ENCODE data around the gene AMOT. TPM values are rescaled to one million over a fixed set of nuclear protein-coding genes. Genes with fewer than 3 reads are reported as not detected.
A peak's percentile ranks its signal among the peaks of the same experiment; 100 is the strongest.

Gene AMOT
- total RNA-seq, 4 donors from 2014 or later, result 3.4 to 19.4 (median 7.4) TPM

GRCh38 chrX:112839856-112840255 lies 775 bp downstream of the AMOT start:
- no peaks in the 10 kb centered on the region for H3K36me3 ChIP-seq
- H3K4me3 ChIP-seq, result peak overlapping the region in 3 of 4 donors; percentile 51 to 76 (median 65)
- in situ Hi-C loops (cut with MboI; ENCODE audit: low pct_ligation_motif_present in 1 of 4, low pct_unique_long_range_greater_than_20kb in 1 of 4, low sequenced_read_pairs in 3 of 4), result no loop called here
- peaks cover 0 to 9% (median 1%) of the 10 kb centered on the region in 4 donors for H3K4me1 ChIP-seq
- no peak for TF ChIP-seq POLR2AphosphoS5 (IDR thresholded peaks at IDR 0.05)
- TF ChIP-seq EP300 (IDR thresholded peaks at IDR 0.05; ENCODE audit: low read depth), result no peak
- TF ChIP-seq POLR2A (IDR thresholded peaks at IDR 0.05), result no peak
- TF ChIP-seq CTCF (IDR thresholded peaks at IDR 0.05), result no peak
- intact Hi-C loops (cut with DNase I; ENCODE audit: low total_unique reads), result no loop called here
- DNase-seq, result no peak
- 43% methylated on average over 5 of the region's 5 CpGs; no CpG with 5 or more reads in 1 of the 2 donors for WGBS, 2 donors (ENCODE audit: low coverage in 1 of 2)
- H3K9me3 ChIP-seq, result no peaks in the 10 kb centered on the region
- H3K27ac ChIP-seq, result peak overlapping the region; percentile 88 to 93 (median 90)
- no peaks in the 10 kb centered on the region for H3K27me3 ChIP-seq

- intact Hi-C loops (cut with DNase I; ENCODE audit: low total_unique reads), result no loop called here
- H3K27me3 ChIP-seq, result no peaks in the 10 kb centered on the region
- TF ChIP-seq POLR2A (IDR thresholded peaks at IDR 0.05) (no peak), CTCF (IDR thresholded peaks at IDR 0.05) (no peak)
- H3K36me3 ChIP-seq, result no peaks in the 10 kb centered on the region
- 61% methylated on average over 1 of the region's 1 CpG; no CpG with 5 or more reads in 1 of the 2 donors for WGBS, 2 donors (ENCODE audit: low coverage in 1 of 2)
- H3K9me3 ChIP-seq, result no peaks in the 10 kb centered on the region
- no peak overlapping the region for H3K4me3 ChIP-seq
- DNase-seq, result no peak
- H3K4me1 ChIP-seq, result peaks cover 0 to 16% (median 1%) of the 10 kb centered on the region in 4 donors
- H3K27ac ChIP-seq, result no peak overlapping the region
- in situ Hi-C loops (cut with MboI; ENCODE audit: low pct_ligation_motif_present in 1 of 4, low pct_unique_long_range_greater_than_20kb in 1 of 4, low sequenced_read_pairs in 3 of 4), result no loop called here
Observed at GRCh38 chrX:112837531-112837930, 3.1 kb downstream of the AMOT start.

GRCh38 chrX:112835019-112835418 lies 5.6 kb downstream of the AMOT start:
- WGBS, 2 donors (ENCODE audit: low coverage in 1 of 2), result 87% methylated on average over 1 of the region's 1 CpG; no CpG with 5 or more reads in 1 of the 2 donors
- no peak for TF ChIP-seq EP300 (IDR thresholded peaks at IDR 0.05; ENCODE audit: low read depth)
- TF ChIP-seq POLR2A (IDR thresholded peaks at IDR 0.05), result no peak
- no peak for TF ChIP-seq POLR2AphosphoS5 (IDR thresholded peaks at IDR 0.05)
- TF ChIP-seq CTCF (IDR thresholded peaks at IDR 0.05), result no peak
- peaks cover 0 to 16% (median 0%) of the 10 kb centered on the region in 4 donors for H3K4me1 ChIP-seq
- H3K4me3 ChIP-seq, result no peak overlapping the region
- no peaks in the 10 kb centered on the region for H3K9me3 ChIP-seq
- H3K27ac ChIP-seq, result no peak overlapping the region
- in situ Hi-C loops (cut with MboI; ENCODE audit: low pct_ligation_motif_present in 1 of 4, low pct_unique_long_range_greater_than_20kb in 1 of 4, low sequenced_read_pairs in 3 of 4), result no loop called here
- H3K27me3 ChIP-seq, result no peaks in the 10 kb centered on the region
- H3K36me3 ChIP-seq, result no peaks in the 10 kb centered on the region
- no peak for DNase-seq
- intact Hi-C loops (cut with DNase I; ENCODE audit: low total_unique reads), result no loop called here

- Histone ChIP-seq H3K4me1 (peaks cover 0 to 8% (median 0%) of the 10 kb centered on the region in 4 donors), H3K4me3 (no peak overlapping the region), H3K36me3 (no peaks in the 10 kb centered on the region), H3K9me3 (no peaks in the 10 kb centered on the region), H3K27ac (no peak overlapping the region), H3K27me3 (no peaks in the 10 kb centered on the region)
- 41 to 60% methylated on average over 6 to 8 of the region's 8 CpGs for WGBS, 2 donors (ENCODE audit: low coverage in 1 of 2)
- intact Hi-C loops (cut with DNase I; ENCODE audit: low total_unique reads) (no loop called here), in situ Hi-C loops (cut with MboI; ENCODE audit: low pct_ligation_motif_present in 1 of 4, low pct_unique_long_range_greater_than_20kb in 1 of 4, low sequenced_read_pairs in 3 of 4) (no loop called here)
- TF ChIP-seq POLR2A (IDR thresholded peaks at IDR 0.05) (no peak), CTCF (IDR thresholded peaks at IDR 0.05) (no peak), EP300 (IDR thresholded peaks at IDR 0.05; ENCODE audit: low read depth) (no peak), POLR2AphosphoS5 (IDR thresholded peaks at IDR 0.05) (no peak)
- DNase-seq, result no peak
Observed at GRCh38 chrX:112834031-112834845, 6.4 kb downstream of the AMOT start.
